HG03354 (cell line): ENCODE measurements around the gene EAF1.
"Not testable (repeated sequence)": the region's sequence is repeated elsewhere in the genome, so short reads cannot be mapped to it uniquely, and the experiment has no call there.

Experiments
- ATAC-seq: cut with Tn5 transposase; IDR thresholded peaks from one replicate; pipeline ENCODE4 v1.9.1; 2021; ENCODE audit warnings: mild to moderate bottlenecking; ENCODE audit not compliant: unreplicated experiment, poor library complexity, severe bottlenecking

Gene EAF1

DNA sequence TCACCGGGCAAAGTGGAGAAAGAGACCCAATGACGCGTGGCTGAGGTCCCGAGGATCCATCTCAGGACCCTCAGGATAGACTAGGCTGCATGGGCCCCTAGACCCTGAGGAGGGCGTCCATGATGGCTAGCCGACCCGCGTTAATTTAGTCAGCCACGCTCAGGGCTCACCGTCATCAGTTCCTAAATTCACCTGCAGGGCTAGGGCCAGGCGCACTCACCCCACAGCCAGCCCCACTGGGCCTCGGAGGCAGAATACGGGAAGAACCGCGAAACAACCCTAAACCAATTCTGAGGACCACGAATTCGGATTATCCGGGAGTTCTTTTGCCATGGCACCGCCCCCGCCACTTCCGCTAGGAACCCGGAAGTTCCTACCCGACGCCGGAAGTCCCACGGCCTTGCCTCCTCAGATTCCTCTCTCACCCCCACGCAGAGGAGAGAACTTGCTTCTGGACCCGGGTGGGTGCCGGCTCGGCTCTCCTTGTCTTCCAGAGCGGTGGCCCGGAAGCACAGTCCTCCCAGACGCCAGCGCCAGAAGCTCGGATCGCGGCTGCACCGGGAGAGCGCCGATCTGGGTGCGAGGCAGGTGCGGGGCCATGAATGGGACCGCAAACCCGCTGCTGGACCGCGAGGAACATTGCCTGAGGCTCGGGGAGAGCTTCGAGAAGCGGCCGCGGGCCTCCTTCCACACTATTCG, at the start of gene EAF1, which contains the start of gene METTL6:
Gene EAF1 (plus strand): TSS at position 417 of the 699 bp plus-strand sequence. CDS start 182 bp downstream, at position 599.
Gene METTL6 (minus strand): TSS at position 363 of the 699 bp plus-strand sequence. CDS start 1,033 bp downstream, outside the sequence.
- peak; percentile 94 for ATAC-seq

DNA sequence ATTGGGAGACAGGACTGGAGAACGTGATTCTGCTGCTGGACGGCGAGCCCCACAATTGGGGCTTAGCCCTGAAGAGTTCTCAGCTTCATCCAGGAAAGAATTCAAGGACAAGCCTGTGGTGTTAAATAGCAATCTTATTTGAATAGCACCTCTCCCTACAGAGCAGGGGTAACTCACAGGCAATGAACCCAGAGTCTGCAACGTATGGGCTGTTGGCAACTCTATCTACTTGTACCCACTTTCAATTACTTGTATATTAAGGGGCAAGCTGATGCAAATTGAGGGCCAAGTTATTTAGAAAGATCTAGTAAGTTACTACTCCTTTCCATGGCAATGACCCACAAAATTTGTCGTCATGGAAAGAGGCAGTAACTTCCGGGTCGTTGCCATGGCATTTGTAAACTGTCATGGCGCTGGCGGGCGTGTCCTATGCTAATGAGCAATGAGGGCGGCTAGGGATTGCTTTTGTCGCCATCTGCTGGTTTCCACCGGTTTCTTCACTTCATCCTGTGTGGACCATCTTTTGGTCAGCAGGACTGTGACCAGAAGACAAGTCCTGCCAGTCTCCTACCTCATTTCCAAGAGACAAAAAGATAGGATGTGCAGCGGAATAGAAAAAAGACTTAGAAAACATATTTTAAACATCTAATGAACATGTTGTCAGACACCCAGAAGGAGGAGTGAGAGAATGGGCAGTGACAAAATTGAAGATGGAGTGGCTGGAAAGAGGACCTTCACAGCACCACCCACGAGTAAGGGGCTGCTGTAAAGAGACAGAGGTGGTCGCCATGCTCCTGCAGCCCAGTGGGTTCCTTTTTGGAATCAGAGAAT, 49.2 kb upstream of the EAF1 start:
- peak; percentile 92 for ATAC-seq

- ATAC-seq: no peak
Measured at GRCh38 chr3:15380980-15381890, 46.2 kb upstream of the EAF1 start.

DNA sequence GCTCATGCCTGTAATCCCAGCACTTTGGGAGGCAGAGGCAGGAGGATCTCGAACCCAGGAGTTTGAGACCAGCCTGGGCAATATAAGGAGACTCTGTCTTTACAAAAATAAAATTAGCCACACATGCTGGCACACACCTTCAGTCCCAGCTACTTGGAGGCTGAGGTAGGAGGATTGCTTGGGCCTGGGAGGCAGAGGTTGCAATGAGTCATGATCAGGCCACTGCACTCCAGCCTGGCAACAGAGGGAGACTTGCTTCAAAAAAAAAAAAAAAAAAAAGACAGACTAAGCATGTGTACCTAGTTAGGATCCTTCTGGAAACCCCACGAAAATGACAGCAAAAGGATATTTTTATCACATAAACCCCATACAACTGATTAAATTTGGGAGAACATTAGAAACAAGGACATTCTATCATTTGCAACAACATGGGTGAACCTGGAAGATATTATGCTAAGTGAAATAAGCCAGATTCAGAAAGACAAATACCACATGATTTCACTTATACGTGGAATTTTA, 44.9 kb upstream of the EAF1 start:
- ATAC-seq: no peak

DNA sequence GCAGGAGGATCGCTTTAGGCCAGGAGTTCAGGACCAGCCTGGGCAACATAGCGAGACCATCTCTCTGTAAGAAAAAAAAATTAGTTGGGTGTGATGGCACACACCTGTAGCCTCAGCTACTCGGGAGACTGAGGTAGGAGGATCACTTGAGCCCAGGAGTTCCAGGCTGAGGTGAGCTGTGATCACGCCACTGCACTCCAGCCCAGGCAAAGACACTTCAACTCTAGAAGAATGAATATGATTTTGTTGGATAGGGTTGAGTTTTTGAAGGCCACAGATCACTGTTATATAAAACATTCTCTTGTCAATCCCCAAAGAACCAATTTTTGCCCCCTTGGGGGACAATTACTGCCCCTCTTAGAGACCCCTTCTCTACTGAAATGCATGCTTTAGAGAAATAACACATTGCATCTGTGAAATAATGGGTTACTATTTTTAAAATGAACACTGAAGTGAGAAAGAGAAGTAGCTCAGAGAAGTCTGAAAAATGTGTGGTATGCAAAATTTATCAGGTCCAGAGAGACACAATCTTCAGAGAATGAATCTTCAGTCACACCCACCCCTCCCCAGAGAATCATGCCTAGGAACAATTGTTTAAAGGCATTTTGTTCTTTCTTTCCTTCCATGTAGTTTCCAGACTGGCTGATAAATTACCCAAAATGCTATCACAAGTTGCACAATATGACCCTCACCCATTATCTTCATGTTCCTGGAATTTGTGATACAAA, 42.7 kb upstream of the EAF1 start:
- peak; percentile 90 for ATAC-seq

GRCh38 chr3:15385238-15385695, 42.1 kb upstream of the EAF1 start:
- ATAC-seq: not testable (repeated sequence)

- ATAC-seq: no peak
Measured at GRCh38 chr3:15385901-15386653, 41.3 kb upstream of the EAF1 start.

DNA sequence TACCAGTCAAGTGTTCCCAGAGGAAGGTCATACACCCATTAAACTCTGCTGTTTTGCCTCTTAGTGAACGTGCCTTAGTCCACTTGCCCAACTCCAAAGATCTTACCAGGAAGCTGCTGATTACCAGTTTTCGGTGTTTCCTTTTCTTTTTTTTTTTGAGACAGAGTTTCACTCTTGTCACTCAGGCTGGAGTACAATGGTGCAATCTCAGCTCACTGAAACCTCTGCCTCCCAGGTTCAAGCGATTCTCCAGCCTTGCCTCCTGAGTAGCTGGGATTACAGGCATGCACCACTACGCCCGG, 40.8 kb upstream of the EAF1 start:
- not testable (repeated sequence) for ATAC-seq

- no peak for ATAC-seq
Measured at GRCh38 chr3:15387171-15387581, 40.2 kb upstream of the EAF1 start.

- no peak for ATAC-seq
Measured at GRCh38 chr3:15387735-15388134, 39.7 kb upstream of the EAF1 start.

DNA sequence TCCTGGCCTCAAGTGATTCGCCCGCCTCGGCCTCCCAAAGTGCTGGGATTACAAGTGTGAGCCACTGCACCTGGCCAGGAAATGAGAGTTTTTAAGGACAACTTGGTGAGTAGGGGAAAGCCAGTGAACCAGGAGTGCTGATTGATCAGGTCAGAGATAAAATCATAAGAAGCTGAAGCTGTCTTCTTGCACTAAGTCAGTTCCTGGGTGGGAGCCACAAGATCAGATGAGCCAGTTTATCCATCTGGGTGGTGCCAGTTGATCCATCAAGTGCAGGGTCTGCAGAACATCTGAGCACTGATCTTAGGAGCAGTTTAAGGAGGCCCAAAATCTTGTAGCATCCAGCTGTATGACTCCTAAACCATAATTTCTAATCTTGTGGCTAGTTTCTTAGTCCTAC, 39.1 kb upstream of the EAF1 start:
- ATAC-seq: not testable (repeated sequence)

DNA sequence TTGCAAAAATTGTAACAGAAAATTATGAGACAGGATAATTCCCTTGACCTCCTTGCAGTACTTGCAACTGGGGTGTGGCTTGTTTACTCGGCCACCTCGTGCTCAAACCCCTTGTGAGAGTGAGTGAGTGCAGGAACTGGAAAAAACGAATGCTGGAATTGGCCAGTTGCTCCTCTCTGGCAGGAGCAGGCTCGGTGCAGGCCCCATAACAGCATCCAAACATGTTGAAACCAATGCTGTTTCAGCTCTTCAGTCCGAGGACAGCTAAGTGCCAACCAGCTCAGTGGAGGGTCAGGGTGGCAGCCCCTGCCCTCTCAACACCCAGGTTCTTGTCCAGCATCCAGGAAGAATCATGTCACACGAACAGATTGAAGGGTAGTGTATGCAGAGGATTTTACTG, 36.9 kb upstream of the EAF1 start:
- ATAC-seq: no peak

DNA sequence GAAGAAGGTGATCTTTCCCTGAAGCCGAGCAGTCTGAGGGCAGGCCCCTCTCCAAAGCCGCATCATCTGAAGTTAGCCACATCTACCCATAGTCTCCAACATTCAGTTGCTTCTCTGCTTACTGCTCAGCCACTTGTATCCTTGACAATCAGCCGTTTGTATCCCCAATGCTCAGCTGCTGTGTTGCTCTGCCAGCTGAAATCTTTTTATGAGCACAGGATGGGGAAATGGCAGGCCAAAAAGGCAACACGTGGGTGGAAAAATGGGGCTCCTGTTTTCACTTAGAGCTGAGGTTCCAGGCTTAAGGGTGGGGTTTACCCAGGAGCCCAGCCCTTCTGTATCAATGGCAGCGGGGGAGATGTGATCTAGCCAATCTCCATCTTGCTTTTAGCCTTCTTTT, 36.4 kb upstream of the EAF1 start:
- ATAC-seq: no peak

- not testable (repeated sequence) for ATAC-seq
Measured at GRCh38 chr3:15393252-15393651, 34.1 kb upstream of the EAF1 start.

DNA sequence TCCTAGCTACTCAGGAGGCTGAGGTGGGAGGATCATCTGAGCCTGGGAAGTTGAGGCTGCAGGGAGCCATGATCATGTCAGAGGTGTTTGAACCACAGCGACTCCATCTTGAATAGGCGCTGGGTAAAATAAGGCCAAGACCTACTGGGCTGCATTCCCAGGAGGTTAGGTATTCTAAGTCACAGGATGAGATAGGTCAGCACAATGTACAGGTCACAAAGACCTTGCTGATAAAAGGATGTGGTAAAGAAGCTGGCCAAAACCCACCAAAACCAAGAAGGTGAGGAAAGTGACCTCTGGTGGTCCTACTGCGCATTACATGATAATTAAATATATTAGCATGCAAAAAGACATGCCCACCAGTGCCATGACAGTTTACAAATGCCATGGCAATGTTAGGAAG, 28.7 kb upstream of the EAF1 start:
- not testable (repeated sequence) for ATAC-seq

DNA sequence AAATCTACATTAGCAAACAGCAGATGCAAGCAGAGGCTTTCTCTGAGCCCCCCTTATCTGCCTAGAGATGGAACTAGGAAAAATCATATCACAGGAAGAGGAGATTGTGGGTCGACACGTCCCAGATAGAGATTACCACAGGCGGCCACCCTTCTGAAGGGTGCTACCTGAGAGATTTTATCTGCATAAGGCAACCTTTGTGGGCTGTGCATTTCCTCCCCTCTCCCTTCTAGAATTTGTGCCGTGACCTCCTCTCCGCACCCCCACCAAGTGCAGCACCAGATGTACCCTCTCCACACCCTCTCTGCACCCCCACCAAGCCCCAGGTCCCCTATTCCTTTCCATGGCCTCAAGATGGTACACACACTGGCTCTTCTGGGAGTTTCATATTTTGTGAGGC, 27.4 kb upstream of the EAF1 start:
- no peak for ATAC-seq

GRCh38 chr3:15401936-15402335, 25.5 kb upstream of the EAF1 start:
- no peak for ATAC-seq

DNA sequence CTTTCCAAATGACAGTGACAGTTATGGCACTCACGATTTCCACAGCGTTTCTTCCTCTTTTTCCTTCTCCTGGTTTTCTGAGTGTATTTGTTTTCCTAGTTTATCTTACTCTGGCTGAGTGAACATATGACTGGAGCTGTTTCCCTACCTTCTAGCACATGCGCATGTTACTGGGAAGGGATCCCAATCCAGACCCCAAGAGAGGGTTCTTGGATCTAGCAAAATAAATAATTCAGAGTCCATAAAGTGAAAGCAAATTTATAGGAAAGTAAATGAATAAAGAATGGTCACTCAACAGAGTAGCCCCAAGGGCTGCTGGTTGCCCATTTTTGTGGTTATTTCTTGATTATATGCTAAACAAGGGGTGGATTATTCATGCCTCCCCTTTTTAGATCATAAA, 23.9 kb upstream of the EAF1 start:
- no peak for ATAC-seq
